Right ventricle myocardium inferior (tissue), 1 donor: Measurements from ENCODE around the gene EXOG. TPM values are rescaled to one million over a fixed set of nuclear protein-coding genes. Genes with fewer than 3 reads are reported as not detected.

ENCODE experiments used
- ATAC-seq: fragments of 200-7000 bp; cut with Tn5 transposase; one replicate; pipeline ENCODE4 v1.9.1; 2020; ENCODE audit warnings: mild to moderate bottlenecking, moderate library complexity
- DNase-seq: peaks from one replicate; pipeline ENCODE4 v3.0.0; 2021; ENCODE audit errors: missing footprints
- intact Hi-C: fragments of 100-400 bp; cut with DNase I; formaldehyde crosslinking; loops from one replicate; pipeline ENCODE4 v1.11.0; 2022
- total RNA-seq: library from RNA; stranded (reverse); fragmentation: NEBNext Ultra II Directional; extraction: Animal tissue kit (Norgen Biotek cat#: 25700); gene quantifications from one replicate; pipeline ENCODE4 v1.2.1, GENCODE V29; 2021
- donor health status: DM: no; HTN: yes; CAD: no; lungs with severe emphysema.

The EXOG gene
- total RNA-seq, 1 donor from 2014 or later, result 26.0 TPM

DNA sequence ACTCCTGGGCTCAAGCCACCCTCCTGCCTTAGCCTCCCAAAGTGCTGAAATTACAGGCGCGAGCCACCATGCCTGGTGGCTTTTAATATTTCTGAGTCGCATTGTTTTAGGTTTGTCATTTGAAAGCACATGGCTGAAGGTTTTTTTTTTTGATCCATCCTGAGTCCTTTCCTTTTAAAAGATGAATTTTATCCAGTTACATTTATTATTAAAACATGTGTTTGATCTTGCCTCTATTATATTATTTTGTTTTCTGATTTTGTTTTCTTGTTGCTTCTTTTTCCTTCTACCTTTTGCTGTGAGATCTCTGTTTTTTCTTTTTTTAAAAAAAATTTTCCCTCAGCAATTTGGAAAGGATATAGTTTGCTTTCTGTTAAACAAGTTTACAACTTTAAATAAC lies 77.0 kb downstream of the EXOG start:
- ATAC-seq, result no peak
- no peak for DNase-seq
- intact Hi-C loops, result no loop called here

DNA sequence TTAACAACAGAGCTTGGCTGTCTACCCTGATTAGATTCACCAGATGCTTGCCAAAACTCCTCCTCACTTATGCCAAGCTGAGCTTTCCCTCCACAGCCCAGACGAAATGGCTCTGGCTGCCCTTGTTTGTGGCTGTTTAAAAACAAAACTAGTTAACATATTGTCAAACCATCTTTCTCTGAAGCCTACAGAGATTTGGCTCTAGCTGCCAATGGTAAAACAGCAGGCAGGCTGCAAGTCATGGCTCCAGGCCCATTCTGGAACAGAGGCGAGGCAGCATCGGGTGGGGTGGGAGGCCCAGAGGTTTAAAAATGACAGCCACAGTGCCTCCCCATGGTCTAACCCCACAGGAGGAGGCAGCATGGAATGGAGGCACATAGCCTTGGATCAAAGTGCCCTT lies 77.4 kb downstream of the EXOG start:
- ATAC-seq, result no peak
- peak; percentile 35 for DNase-seq
- intact Hi-C loops, result no loop called here

GRCh38 chr3:38574411-38575278 lies 78.5 kb downstream of the EXOG start:
- ATAC-seq (no peak), DNase-seq (no peak)
- intact Hi-C loops, result no loop called here

GRCh38 chr3:38575279-38575843 lies 79.2 kb downstream of the EXOG start:
- intact Hi-C loops, result no loop called here
- no peak for DNase-seq
- ATAC-seq, result no peak

Other genes starting within 250 kb of the EXOG start
- gene SLC22A13, start 230.5 kb upstream of the EXOG start, total RNA-seq, result not detected
- gene SLC22A14, start 214.0 kb upstream of the EXOG start, total RNA-seq, result not detected
- gene XYLB, start 149.6 kb upstream of the EXOG start, total RNA-seq, result 0.57 TPM
- 4.8 TPM for gene ACVR2B, start 42.5 kb upstream of the EXOG start, total RNA-seq
- gene SCN5A, start 153.3 kb downstream of the EXOG start, total RNA-seq, result 163 TPM